ENCODE results near the gene CHN2.

The CHN2 gene

DNA sequence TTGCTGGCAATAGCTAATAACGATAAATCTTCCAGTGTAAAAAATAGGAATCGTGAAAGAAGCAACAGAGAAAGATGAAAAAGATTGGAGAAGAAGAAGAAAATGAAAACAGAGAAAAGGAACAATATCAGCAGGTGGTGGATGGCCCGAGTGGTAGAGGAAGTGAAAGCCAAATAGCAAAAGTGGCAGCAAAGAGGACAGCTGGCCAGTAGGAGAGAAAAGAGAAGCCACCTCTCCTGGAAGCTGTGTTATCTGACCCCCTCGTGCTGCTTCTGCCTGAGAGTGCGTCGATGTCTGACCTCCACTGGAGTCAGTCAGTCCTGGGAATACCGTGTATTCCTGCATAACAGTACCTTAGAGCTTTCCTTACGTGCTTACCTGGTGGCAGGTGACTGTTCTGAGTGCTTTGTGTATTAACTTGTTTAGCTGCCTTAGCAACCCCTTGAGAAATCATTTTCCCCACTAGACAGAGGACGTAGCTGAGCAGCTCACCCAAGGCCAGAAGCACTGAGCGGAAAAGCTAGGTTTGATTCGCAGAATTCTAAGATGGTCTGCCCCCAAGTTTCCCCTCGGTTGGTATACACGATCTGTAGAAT lies 88.3 kb downstream of the CHN2 start:
- no peak for DNase-seq (ENCODE audit: low read depth in 2 of 2)

- DNase-seq (ENCODE audit: low read depth in 2 of 2), result no peak
These were observed 90.3 kb downstream of the CHN2 start for GRCh38 chr7:29284696-29285443.

GRCh38 chr7:29285444-29285793 lies 90.8 kb downstream of the CHN2 start:
- peak; percentile 10 to 27 for DNase-seq (ENCODE audit: low read depth in 2 of 2)

- DNase-seq (ENCODE audit: low read depth in 2 of 2), result no peak
These were observed 91.3 kb downstream of the CHN2 start for GRCh38 chr7:29285861-29286260.

DNA sequence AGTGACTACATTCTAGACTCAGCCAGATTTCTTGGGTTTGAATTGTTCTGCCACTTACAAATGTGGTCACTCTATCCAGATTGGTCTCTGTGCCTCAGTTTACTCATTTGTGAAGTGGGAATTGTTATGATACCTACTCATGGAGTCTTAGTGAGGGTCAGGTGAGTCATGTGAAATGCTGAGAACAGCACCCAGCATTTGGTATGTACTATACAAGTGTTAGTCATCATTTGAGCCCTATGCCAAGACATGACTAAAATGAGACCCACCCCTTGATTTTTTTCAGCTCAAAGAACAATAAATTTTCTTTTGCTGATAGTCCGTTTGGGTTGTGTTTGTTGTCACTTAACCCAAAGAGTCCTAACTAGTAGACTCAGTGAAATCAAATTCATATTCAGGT lies 92.8 kb downstream of the CHN2 start:
- DNase-seq (ENCODE audit: low read depth in 2 of 2), result no peak

DNA sequence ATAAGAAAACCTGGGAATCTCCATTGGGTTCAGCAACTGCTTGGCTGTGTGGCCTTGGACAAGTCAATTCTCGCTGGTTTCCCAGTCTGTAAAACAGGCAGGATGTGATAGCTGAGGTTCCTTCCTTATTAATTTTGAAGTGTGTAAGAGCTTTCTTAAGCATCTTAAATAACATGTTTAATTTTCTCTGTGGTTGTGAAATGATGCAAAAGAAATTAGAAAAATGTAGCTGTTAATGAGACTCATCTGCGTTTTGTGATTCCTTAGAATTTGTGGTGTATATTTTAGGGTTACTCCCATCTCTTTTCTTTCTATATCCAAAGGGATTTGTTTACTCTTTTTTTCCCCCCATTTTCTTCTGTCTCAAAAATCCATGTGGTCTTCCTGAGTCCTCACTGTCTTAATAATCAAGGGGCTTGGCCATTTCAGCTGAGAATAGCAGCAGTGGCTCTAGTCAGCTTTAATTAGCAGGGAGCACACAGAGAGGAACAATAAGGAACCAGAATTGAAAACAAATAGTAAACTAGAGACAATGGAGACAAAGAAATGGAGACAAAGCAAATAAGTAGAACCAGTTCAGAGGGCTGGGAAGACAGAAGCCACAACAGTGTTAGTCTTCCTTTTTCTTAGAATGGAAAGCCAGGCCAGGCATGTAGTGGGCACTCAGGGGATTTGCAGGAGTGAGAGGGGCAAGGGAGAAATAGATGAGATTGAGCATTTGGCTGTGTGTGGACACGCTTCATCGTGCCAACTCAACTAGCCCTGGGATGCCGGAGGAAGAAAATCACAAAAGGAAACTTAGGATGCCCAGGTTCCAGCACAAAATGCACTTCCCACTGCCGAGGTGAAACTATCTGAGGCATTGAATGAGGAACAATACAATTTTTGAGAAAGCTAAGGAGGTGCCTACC lies 93.9 kb downstream of the CHN2 start:
- no peak for DNase-seq (ENCODE audit: low read depth in 2 of 2)

DNA sequence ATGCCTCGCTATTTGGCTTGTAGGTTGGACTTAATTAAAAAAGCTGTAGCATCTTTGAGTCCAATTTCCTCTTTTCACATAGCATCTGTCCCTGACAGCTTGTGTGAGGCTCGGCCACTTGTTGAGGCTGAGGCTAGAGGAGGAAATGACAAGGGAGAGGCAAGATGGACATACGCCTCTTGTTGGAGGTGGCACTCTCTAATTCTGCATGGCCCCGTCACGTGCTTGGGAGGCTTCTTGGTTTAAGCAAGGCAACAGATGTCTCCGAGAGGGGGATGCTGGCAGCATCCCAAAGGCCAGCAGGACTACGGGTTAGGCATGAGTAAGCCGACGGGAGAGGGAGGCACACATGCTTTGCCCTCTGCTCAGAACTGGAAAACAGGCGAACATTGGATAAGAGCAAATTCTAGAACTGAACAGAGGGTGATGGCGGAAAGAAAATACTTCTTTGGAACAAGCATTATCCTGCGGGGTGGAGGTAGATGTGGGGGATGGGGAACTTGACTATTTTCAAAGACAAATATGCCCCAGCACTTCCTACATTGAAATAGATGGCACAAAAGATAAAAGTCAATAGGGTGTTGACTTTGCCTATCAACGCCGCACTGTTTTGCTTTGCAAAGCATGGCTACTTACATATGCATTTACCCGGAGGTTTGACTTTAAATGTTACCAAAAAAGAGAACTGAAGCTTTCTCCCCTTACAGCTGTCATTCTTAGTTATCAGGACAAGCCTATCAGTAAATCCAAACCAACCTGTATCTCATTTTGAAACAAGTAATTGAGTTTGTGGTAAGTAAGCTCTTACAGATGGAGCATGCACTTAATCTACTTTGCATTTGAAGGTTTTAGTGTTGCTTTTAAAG lies 94.8 kb downstream of the CHN2 start:
- no peak for DNase-seq (ENCODE audit: low read depth in 2 of 2)

DNA sequence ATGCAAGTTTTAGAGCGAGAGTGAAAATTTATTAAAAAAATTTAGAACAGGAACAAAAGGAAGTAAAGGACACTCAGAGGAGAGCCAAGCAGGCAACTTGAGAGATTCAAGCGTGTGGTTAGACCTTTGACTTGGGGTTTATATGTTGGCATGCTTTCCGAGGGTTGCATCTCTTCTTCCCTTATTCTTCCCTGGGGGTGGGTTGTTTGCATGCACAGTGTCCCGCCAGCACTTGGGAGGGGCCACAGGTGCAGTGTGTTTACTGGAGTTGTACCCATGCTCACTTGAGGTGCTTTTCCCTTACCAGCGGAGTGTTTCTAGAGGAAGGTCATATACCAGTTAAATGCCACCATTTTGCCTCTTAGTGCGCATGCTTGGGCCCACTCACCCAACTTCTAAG lies 96.3 kb downstream of the CHN2 start:
- DNase-seq (ENCODE audit: low read depth in 2 of 2), result no peak

DNA sequence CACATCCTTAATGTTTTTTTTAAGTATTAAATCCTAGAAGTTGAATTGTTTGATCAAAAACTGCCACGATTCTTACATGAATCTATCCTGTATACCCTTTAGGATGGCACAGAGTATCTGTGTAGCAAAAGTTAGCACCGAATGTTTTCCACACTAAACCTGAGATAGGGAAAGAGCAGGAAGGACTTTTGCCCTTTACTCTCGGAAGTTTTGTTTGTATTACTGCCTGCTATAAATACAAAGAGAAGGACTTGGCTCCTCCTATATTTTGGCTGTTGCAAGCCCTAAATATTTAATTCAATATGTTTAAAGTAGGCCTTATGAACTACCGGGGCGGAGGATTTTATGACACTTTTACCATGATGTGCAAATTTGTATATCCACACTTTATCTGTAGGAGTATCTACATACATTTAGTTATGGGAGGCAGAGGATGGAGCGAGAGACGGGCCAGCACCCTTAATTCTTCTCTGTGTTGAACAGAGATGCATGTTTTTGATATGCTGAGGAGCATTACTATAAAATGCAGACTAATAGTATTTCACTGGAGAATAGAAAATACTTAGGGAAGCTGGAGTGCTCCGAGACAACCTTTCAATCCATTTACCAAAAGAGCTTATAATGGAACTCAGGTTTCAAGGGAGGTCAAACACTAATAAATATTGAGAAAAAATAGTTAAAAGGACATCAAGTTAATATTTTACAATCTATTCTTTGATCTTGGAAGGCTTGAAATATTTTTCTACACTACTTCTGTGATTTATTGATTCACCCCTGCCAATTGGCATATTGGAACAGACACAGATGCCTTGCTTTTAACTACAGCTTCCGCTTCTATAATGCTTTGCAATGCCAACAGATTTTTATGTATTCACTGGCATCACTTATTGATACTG lies 97.4 kb downstream of the CHN2 start:
- no peak for DNase-seq (ENCODE audit: low read depth in 2 of 2)

- no peak for DNase-seq (ENCODE audit: low read depth in 2 of 2)
These were observed 98.5 kb downstream of the CHN2 start for GRCh38 chr7:29292886-29293658.

- no peak for DNase-seq (ENCODE audit: low read depth in 2 of 2)
These were observed 101.8 kb downstream of the CHN2 start for GRCh38 chr7:29296421-29296820.

DNA sequence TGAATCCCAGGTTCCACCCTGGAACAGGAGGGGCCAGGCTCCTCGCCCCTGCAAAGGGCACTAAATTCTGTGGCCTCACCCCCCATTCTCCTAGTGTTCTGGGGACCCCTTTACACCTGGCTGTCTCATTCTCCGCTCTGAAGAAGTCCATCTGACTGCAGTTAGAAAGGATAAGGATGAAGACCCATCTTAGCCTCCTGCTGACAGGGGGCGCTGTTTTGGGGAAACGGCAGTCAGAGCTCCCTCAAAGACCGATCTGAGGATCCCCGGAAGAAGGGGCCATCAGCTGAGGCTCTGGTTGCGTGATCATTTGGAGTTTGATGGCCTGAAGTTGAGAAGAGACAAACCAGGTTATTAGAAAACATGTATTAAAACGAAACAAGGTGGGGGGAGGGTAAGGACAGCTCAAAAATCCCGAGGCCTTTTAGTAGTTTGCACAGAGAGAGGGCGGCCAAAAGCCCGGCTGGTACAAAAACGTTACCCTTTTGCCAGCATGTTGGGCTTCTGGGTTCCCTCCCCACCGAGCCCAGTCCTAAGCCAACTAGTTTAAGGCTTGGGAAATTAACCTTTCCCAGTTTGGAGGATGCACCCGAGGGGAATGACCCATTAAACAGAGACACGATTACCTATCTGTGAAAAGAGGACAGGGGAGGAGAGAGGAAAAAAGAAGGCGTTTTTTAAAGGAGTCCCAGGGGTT lies 102.8 kb downstream of the CHN2 start:
- no peak for DNase-seq (ENCODE audit: low read depth in 2 of 2)

- DNase-seq (ENCODE audit: low read depth in 2 of 2), result no peak
These were observed 104.5 kb downstream of the CHN2 start for GRCh38 chr7:29299086-29299485.

GRCh38 chr7:29300026-29300480 lies 105.5 kb downstream of the CHN2 start:
- DNase-seq (ENCODE audit: low read depth in 2 of 2), result no peak

DNA sequence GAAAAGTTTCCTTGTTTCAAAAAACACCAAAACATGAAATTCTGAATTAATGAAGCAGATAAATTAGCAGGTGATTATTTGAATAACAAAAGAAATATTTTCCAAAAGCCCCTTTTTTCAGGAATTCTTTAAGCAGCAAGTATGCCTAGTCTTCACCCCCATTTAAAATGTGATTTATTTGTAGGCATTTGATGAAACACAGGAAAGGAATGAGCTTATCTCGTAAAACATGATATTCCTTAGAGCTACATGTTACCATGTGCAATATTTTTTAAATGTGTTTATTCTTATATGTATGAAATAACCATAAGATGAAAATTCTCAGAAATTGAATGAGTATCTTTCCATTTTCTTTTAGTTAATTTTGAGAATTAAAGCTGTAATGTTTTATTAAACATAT lies 106.1 kb downstream of the CHN2 start:
- no peak for DNase-seq (ENCODE audit: low read depth in 2 of 2)

GRCh38 chr7:29302666-29303395 lies 108.3 kb downstream of the CHN2 start:
- DNase-seq (ENCODE audit: low read depth in 2 of 2), result no peak

DNA sequence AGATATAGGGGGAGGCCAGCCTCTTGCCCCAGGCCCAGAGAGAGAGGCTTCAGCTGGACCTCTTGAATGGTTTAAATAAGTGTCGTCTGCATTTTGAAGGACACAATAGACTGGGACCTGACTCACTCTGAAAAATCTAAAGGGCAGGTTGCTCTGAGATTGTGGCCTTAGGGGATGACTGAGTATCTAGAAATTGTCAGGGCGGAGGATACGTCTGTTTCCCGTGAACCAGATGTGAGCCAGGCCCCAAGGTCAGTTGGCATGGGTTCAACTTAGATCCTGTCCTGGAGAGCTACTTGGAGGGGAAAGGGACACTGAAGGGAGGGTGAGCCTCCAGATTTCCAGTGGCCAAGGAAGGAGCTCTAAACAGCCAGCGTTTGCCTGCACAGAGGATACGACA lies 110.2 kb downstream of the CHN2 start:
- no peak for DNase-seq (ENCODE audit: low read depth in 2 of 2)

GRCh38 chr7:29306319-29306991 lies 111.9 kb downstream of the CHN2 start:
- no peak for DNase-seq (ENCODE audit: low read depth in 2 of 2)
